Measurements from ENCODE around the gene LORICRIN.

GRCh38 chr1:153253693-153254092 is 5.8 kb upstream of the LORICRIN start:
- TF ChIP-seq CTCF (optimal IDR thresholded peaks at IDR 0.05 in 1 of 3, IDR thresholded peaks at IDR 0.05 in 1 of 3, conservative IDR thresholded peaks at IDR 0.05 in 1 of 3; ENCODE audit: extremely low read depth in 1 of 3, insufficient read depth in 2 of 3, low read length in 3 of 3) (no peak), EZH2 (IDR thresholded peaks at IDR 0.05; ENCODE audit: low read length) (no peak)
